HUDEP-2 (cell line): Measurements from ENCODE around the gene NFIL3.

Experiments
- DNase-seq, 76 experiments: peaks; one replicate each; lab custom pipeline; 2025; ENCODE audit not compliant: unreplicated experiment in 76 of 76; lab: John Stamatoyannopoulos, UW

Gene NFIL3

DNA sequence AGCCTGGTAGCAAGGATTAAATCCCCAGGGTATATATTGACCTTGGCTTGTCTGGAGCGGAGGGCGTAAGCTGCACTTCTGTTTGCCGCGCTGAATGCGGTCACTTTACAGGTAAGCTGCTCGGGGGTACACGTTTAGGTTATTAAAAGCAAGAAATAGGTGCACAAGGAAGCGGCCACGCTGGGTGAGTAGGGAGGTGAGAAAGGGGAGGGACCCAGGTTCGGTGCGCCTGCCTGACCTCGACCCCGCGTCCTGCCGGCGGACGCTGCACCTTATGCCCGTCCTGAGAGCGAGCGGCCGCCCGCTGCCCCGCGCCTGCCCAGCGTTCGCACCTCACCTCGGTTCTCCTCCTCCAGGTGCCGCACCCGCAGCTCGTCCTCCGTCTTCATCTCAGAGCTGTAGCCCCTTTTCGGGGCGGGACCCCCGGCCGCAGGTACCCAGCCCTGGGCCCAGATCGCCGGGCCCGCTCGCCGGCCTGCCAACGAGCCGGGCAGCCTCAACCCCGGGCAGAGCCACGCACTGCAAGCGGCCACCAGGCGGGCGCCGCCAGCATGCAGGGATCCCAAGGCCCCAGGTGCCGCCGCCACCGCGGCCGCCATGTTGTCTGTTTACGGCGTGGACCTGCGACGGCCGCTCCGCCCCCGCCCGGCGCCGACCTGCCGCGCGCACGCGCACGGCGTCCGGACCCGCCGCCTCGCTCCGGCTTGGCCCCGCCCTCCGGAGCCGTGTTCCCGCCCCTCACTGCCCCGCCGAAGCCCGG is 62.2 kb downstream of the NFIL3 start, which contains the start of gene AUH:
Gene AUH (minus strand): TSS at position 628 of the 760 bp plus-strand sequence. CDS start 29 bp downstream, at position 599.
- DNase-seq, result peak in 72 of 76 experiments; percentile 10 to 86 (median 70)

DNA sequence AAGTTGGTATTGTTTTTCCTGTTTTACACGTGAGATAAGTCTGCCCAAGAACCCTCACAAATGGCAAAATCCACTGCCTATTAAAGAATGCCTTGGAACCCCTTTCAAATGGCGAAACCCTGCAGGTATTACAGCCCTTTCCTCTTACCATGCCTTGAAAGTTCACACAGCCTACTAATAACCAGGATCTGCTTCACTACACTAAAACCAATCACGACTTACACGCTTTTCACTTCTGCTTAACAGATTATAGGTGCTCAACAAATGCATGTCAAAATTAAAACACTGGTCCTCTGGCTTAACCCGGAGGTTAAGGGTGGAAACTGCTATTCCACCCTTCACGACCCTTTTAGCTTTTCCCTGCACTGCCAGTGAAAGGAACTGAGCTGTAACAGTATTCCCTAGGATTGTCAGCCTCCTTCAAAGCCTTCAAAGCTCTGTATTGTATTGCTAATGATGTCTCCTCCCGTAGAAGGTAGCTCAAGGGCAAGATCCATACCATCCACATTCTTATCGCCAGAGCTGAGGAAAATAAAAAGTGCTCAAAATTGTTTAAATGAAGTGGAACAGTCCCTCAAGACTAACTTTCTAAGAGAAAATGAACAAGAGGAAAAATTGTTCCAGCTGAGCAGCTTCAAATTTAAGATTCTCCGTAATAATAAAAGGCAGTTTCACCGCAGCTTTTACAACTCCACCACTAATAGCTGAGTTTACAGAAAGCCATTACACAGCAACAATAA is 62.9 kb downstream of the NFIL3 start:
- peak in 1 of 76 experiments; percentile 17 for DNase-seq

DNA sequence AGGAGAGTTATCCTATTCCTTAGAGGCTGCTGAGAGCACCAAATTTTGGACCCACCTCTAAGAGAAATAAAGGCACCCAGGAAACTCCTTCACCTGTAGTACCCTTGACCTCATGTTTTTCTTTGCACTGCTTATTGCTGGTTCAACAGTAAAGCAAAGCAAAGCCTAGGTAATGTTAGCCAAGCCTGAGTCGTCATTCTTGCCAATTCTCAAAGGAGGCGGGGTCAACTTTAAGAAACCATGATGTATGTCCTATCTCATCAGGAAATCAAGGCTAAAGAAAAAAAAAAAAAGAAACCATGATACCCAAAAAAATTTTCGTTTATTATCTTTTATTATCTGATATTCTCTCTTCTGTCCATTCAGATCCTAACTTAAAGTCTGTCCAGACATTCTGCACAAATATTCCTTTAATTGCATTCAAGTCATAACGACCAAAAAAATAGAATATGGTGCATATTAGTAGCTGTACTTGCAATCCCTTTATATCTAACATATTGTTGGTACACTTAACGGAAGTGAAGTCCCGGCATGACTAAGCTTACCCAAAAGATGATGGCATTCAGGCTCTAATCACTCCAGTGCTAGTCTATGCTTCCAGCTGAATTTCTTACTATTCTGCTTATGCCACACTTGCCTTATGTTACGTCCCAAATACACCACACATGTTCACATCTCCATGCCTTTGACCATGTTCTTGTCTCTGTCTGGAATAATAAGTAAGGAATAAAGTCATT is 63.7 kb downstream of the NFIL3 start:
- peak in 1 of 76 experiments; percentile 10 for DNase-seq

DNA sequence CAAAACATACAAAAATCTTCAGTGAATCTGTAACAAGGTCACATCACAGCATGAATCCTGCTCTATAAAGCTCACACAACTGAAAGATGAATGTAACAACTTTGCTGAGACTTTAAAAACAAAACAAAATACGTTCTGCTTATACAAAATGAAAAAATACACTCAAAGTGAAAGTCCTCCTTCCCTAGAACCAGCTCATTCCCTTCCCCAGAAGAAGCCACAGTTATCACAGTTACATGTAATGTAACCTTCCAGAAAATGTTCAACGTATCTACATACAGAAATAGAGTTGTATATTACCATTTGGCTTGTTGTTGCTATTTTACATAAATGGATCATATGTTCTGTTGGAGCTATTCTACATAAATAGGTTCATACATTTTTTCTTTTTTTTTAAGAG is 64.5 kb downstream of the NFIL3 start:
- DNase-seq, result no peak
